ENCODE data around the gene CRBN.
A peak's percentile ranks its signal among the peaks of the same experiment; 100 is the strongest.

Gene CRBN

DNA sequence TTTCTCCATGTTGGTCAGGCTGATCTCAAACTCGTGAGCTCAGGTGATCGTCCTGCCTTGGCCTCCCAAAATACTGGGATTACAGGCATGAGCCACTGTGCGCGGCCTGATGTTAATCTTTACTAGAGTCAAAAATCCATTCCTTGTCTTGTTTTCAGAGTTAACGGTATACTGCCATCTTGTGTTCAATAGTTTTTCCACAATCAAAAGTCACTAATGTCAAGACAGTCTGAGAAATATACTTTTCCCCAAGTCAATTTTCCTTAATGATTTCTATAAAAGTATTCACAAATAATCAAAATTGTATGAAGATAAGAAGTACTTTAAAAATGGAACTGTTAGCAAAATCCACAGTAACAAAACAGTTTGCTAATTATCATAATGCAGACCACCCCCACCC, 8.5 kb downstream of the CRBN start:
- no peak for DNase-seq

DNA sequence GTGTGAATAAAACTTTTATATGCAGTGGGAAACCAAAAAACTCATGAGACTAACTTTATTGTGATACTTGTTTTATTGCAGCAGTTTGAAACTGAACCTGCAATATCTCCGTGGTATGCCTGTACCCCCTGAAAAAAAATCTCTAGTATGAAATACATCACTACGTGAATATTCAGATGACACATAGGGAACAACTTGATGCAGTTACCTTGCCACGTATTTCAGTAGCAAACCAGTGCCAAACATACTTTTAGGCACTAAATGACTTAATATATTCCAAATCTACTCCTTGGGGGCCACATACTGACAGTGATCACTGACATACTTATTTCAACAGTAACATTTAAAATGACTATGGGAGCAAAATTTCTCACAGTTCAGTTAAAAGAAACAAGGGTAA, 13.8 kb downstream of the CRBN start:
- no peak for DNase-seq

DNA sequence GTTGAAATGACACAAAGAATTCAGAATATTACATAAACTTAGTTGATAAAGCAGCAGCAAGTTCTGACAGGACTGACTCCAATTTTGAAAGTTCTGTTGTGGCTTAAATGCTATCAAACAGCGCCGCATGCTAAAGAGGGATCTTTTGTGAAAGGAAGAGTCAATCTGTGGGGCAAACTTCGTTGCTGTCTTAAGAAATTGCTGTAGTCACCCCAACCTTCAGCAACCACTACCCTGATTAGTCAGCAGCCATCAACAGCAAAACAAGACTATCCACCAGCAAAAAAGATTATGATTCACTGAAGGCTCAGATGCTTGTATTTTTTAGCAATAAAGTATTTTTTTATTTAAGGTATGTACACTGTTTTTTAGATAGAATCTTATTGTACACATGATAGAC, 14.2 kb downstream of the CRBN start:
- no peak for DNase-seq

DNA sequence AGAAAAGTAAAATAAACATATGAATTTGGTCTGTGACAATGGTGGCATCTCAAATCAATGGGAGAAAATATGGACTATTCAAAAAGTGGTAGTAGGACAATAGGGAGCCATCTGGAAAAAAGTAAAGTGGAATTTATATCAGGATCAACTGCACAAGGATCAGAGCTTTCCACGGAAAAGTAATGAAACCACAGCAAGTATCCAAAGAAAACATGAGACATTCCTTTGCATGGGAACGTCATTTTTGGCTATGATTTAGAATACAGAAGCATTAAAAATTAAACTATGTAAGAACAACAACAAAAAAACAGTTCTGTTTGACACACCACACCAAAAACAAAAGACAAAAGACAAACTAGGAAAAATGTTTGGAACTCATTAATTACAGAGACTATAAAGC, 18.7 kb downstream of the CRBN start:
- no peak for DNase-seq

DNA sequence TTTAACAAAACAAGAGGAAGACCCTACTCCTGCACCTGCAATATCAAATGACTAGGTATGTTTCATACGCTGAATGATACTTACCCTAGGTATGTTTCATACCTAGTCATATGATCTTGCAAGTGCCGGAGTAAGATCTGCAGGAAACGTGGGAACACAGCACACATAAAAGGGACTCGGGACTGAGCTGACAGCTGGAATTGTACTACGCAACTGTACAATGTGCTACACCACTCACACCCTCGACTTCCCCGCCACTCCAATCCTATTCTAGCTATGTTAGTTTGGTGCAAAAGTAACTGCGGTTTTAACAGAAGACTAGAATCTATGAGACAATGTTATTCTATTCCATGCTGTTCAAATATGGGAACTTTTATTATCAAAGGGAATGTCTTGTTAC, 22.0 kb downstream of the CRBN start:
- no peak for DNase-seq

DNA sequence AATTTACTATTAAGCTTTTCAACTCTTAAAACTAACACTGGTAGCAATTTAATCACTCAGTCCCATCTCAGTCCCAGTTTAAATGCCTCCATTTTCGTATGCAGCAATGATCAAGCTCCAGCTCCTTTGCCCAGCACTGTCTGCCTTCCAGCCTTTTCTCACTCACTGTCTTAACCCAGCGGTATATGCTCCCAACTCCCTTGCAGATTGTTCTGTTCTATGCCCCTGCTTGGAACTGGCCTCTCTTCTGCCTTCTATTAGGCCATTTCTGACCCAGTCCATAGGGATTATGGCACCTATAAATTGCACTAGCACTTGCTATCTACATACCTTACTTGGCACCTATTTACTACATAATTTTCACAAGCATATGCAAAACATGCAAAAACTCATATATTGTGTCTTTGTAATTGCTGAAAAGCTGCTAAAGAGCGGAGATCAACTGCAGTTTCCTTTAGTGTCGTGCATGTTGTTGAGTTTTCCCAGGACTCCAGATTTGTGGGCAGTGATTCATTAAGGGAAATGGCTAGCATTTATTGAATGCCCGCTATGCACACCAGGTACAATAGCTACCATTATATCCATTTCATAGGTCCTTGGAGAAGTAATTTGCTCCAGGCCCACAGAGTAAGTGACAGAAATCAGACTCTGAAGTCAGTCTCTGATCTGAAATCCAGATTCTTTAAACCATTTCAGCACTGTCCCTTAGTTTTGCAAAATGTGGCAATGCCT, 24.4 kb downstream of the CRBN start:
- DNase-seq: no peak

DNA sequence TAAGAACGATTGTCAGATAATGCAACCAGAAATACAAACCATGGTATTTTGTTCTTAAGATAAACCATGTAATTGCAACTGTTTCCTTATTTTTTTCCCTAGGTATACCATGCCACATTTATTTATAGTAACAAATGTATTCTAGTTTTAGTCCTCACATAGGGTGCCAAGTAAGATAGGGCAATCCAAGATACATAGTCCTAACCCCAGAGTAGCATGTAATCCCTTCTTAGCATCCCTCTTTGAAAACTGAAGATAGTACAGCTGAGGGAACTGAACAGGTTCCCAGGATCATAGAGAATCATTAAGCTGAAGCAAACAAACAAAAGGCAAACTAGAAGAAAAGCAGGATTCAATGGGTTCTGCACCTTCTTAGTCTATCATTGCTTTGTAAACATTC, 28.0 kb downstream of the CRBN start:
- DNase-seq: no peak

DNA sequence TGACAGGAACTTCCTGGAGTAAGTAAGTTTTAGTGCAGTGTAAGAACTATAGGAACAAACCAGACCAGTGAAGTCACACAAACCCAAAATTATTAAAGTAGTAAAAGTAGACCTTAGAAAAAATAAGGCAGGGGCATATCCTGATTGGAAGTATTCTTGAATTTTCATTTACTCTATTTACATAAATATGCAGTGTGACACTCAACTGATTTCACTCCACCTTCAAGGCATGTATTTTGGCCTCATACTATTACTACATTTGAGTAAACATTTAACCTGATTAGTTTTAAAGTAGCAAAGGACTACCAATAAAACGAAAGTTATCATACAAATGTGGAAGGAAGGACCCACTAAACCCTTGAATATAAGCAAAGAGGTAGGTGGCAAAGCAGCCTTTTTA, 29.9 kb downstream of the CRBN start:
- no peak for DNase-seq

DNA sequence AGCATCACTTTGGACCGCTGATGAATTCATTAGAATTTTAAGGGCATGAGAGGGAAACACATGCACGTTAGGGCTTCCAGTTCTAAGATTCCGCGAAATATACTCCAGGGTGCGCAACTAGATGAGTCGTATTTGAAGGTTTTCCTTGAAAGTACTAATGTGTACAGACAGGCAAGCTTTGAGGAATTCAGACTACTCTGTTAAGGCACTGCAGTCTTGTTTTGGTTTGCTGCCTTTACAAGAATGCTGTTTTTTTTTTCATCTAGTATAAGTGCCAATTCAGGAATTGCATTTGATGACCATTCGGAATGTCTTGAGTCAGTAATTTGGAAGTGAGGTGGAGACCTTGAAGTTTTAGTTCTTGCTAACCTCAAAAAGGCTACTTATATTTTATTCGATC, 33.7 kb downstream of the CRBN start:
- no peak for DNase-seq

DNA sequence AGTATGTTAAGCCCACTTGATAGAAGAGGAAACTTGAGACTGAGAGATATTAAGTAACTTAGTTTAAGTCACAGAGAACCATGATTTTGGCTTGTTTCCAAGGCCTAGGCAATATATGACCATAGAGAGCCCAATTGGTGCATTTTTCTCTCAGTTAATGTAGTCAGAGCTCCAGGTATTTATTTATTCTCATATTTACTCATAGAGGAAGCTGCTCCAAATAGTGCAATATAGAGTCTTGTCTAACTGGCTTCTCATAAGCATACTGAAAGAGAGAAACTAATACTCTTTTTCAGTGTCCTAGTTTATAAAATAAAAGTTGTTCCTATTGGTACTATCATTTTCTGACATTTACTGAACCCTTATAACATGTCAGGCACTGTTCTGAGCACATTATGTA, 37.6 kb downstream of the CRBN start:
- no peak for DNase-seq

DNA sequence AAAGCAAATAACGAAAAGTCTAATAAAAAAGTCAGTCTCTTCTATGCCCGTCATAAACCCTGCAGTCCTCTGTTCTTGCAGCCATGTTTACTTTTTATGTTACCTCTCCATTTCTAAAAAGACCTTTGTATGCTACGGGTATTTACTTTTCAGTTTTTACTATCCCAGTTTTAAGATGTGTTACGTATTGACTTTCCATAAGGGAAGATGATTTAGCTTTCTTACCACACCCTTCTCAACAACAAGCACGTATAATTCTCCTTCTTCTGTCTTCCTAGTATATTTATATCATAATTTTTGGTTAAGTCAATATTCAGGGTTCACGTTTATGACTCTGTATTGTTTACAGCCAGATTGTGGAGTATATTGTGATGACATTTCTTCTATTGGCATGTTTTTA, 42.0 kb downstream of the CRBN start:
- DNase-seq: no peak

DNA sequence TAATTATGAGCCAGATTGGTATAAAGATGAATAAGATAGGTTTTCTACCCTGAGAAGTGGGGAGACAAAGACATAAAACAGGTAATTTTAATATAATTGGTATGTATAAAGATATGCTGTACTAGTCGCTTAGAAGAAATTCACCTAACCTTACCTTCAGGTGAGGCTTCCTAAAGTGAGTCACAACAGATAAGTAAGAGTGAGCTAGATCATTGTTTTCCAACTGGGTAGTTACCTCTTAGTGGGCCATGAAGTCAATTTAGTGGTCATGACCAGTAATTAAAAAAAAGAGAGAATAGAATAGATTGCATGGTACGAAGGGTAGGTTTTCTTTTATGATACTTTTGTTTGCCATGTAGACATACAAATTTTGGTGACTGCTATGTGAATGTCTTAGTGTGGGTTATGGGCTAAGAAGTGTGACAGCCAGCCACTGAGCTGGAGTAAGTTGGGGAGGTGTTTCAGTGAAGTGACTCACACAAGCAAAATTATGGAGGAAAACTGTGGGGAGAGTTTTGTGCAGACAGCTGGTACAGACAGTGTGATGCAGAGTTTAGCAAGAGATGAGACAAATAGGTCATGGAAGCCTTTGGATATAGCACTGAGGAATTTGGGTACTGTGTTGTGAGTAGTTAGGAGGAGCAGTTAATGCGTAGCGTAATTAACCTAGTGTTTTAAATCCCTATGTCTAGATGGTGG, 44.6 kb downstream of the CRBN start:
- DNase-seq: no peak

DNA sequence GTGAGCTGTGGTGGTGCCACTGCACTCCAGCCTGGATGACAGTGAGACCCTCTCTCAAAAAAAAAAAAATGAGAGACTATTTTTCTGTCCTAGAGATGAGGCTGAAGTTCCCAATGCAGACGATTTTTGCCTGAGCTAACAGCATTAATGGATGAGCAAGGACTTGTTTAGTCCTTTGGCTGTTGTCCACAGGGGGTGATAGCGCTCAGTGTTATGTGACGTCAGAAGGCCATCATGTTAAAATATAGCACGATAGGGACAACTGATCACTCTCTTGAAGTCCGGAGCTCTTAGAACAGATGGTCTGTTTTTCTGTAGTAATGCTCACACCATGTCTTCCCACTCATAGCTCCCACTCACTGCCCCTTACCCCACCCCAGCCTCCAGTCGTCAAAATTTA, 46.0 kb downstream of the CRBN start:
- no peak for DNase-seq

DNA sequence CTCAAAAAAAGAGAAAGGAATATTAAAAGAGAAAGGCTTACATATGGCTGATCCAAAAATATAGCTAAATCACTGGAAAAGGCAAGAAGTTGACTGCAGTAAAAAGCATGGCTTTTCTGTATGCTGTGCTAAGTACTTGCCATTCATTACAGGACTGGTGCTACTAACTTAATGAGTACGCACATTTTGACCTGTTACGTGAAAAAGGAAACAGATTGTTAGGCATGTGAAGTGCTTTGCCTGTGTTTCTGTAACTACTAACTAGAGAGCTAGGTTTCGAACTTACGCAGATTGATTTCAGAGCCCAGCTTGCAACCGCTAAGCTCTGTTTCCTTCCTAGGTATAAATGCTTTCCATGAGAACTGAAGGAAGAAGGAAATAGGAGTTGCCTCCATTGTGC, 49.9 kb downstream of the CRBN start:
- DNase-seq: no peak

DNA sequence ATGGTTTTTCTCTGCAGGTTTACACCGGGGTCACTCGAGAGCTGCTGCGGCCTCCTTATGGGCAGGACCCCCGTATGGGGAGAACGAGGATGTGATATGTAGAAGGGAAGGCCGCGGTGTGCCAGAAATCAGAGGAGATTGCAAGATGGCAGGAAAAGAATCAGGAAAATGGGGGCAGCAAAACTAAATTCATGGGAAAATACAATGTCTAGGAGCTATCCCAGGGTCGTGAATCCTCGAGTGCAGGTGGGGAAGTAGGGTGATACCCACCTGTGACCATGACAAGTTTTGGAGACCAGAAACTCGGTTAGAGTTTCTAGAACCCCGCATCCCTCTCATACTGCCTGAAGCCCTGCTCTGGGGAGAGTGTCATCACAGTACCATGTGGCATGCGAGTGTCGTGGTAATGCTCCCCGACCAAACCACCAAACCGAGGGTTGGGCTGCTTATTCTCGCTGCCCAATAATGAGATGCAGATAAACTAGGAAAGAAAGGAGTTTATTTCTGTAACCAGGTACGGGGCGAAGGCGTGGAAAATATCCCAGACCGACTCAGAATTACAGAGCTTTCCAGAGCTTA, 52.0 kb downstream of the CRBN start:
- DNase-seq: no peak

DNA sequence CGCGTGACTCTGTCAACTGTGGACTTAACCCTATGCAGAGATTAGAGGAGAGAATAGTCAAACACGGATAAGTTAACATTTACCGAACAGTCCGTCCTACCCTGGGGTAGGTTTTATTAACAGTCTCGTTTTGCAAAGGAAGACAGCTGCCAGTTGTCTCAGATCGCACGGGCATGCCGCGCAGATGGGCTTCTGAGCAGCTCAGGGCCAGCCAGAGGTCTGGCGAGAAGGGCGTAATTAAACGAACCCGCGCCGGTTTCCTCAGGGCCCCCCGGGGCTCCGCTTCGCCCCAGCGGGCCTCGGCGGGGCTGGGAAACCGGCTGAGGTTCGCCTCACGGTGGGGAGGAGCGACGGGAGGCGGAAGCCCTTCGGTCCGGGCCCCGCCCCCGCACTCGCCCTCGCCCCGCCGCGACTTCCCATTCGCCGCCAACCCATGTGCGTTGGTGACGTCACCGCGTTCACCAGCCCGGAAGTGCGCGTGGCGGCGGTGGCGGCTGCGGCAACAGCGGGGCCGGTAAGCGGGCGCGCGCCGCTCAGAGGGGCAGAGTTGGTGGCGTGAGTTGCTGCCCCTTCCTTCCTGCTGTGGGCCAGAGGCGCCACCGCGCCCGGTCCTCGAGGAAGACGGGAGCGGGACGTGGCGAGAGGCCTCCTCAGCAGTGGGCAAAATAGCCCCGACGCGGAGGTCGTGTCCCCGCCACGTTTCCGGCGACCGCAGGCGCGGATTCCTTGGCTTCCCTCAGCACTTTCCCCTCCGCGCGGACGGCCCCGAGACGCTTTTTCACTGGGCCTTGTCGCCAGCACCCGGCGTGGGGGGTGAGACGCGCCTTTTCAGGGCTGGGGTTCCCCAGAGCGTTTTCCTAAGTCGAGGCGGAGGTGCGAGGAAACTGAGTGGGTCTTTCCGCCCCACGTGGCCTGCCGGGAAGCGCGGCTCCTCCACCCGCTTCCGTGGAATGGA, 52.7 kb downstream of the CRBN start, which contains the start of gene TRNT1:
TRNT1 (plus strand) TSS at position 464 of the 955 bp plus-strand sequence. CDS start 2,101 bp downstream, outside the sequence.
- DNase-seq: peak; percentile 91

DNA sequence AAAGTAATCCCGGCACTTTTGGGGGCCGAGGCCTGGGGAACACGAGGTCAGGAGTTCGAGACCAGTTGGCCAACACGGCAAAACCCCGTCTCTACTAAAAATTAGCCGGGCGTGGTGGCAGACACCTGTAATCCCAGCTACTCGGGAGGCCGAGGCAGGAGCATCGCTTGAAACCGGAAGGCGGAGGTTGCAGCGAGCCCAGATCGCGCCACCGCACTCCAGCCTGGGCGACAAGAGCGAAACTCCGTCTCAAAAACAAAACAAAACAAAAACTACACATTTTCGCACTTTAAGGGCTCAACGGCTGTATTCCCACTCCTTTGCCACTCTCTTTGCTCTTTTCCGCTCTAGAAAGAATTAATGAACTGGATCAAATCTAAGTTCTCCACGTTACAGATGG, 53.5 kb downstream of the CRBN start:
- no peak for DNase-seq

DNA sequence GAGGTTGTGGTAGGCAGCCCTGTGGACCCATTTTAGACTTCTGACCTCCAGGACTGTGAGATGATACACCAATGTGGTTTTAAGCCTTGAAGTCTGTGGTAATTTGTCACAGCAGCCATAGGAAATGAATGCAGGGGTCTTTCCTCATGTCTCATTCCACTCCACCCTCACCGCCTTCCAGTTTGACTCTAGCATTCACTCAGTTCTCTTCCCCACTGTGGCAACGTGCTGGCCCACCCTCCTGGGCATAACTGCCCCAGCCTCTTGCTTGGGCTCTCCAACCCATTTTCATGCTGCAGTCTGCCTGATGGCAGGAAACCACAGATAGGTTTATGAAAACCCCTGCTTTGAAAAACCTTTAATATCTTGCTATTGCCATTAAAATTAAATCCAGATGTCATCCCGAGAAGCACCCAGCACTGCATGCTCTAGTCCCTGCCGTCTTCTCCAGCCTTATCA, 60.1 kb downstream of the CRBN start:
- no peak for DNase-seq

DNA sequence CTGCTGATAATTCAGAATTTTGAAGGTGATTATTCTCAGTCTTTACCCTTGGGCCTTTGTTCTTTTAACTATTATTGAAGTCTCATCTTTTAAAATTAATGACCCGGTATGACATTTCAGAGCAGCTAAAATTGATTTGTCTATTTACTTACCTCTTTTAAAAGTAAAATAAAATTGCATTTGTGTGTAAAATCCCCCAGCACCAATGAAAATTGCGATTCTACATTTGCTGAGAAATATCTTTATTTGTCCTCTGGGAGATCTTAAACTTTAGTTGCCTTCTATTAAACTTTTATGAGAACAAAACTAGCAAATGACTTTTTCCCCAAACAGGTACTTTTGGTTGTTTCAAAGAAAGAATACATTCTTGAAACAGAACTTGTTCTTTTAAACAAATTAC, 61.8 kb downstream of the CRBN start:
- no peak for DNase-seq

DNA sequence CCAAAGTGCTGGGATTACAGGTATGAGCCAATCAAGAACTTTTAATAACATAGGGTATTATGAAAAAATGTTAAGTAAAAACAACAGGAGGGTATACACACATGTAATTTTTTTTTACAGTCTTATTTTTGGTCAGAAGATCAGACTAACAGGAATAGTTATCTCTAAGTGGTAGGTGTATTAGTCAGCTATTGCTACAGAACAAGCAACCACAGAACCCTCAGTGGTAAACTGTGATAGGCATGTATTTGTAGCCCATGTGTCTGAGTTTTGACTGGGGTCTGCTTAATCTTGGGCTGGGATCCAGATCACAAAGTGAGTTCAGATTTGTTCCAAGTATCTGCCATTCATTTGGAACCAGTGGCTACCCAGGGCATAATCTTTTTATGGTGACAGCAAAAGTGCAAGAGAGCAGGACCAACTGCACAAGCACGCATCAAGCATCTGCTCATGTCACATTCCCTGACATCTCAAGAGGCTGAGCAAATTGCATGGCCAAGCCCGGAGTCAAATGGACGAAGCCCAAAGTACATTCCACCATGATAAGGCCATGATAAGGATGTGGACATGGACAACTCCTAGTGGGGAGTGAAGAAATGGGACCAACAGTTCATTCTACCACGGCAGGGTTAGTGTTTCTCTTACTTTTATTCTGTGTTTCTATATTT, 66.3 kb downstream of the CRBN start:
- no peak for DNase-seq

DNA sequence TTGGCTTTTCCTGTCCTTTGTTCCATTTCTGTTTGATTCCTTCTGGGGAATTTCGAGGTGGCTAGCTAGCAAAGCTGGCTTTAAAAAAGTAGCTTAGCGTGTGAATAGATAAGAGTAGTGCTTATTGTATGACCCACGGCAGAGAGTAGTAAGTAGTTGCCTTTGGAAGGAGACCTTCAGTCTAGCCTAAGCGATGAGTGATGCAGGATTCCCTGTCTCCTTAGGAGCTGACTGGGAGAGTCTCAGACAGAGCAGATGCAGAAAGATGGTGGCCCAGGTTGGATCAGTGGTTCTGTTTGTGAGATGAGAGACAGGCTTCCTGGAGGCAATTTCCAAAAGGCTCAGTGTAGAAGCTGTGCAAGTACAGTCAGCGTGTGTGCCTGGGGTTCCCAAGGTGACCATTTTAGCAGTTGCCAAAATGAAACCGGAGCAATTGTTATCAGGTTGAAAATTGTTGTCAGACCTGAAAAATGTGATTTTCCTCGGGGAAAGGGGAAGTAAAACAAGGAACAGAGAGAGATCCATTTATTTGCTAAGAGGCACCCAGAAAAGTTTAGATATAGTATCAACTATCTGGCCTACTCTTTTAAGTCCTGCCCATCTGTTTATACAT, 68.6 kb downstream of the CRBN start:
- DNase-seq: no peak

DNA sequence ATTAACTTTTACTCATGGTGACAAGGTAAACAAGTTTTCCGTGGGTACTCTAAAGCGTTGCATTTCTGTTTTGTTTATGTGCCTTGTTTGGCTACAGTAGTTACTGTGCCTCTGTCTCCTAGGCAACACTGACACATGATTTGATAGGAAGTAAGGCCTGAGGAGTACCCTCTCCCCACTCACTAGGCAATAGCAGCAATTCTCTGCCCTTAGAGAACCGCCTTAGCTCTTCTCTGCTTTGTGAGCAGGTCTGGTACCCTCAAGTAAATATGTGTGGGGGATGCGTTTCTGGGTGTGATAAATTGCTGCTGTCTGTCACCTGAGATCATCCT, 69.2 kb downstream of the CRBN start, which contains the start of gene IL5RA:
IL5RA (minus strand) TSS at position 76 of the 332 bp plus-strand sequence. CDS start 5,390 bp downstream, outside the sequence.
- DNase-seq: no peak

Data from activated gamma-delta T cell (primary cell).